K562 (cell line): Measurements from ENCODE around the gene CCDC187. TPM values are rescaled to one million over a fixed set of nuclear protein-coding genes. Genes with fewer than 3 reads are reported as not detected.

Experiments
- EZH2 ChIP-seq: IDR thresholded peaks from 2 replicates; pipeline ENCODE4 v1.6.1; 2012; ENCODE audit warnings: low read depth, mild to moderate bottlenecking, inconsistent platforms, low read length, borderline replicate concordance
- MTF1 ChIP-seq: fragments of 250-450 bp; sonication (Bioruptor Pico); IDR thresholded peaks from 2 replicates; pipeline ENCODE4 v1.9.0; 2021; ENCODE audit warnings: moderate library complexity, mild to moderate bottlenecking, inconsistent platforms, borderline replicate concordance
- POLR3A ChIP-seq: IDR thresholded peaks from 2 replicates; pipeline ENCODE4 v1.6.1; 2011; ENCODE audit warnings: borderline replicate concordance, mild to moderate bottlenecking, moderate library complexity; ENCODE audit not compliant: insufficient read length, insufficient read depth; ENCODE audit errors: extremely low read depth
- RBM25 ChIP-seq: fragments of 200-400 bp; formaldehyde crosslinking; IDR thresholded peaks from 2 replicates; pipeline ENCODE4 v1.6.1; 2018; ENCODE audit warnings: low read length, low read depth, moderate library complexity; ENCODE audit not compliant: severe bottlenecking
- TBL1XR1 ChIP-seq, 2 experiments: IDR thresholded peaks; 2 replicates each; pipeline ENCODE4 v1.6.1; 2012; ENCODE audit warnings: improper control_type of control experiment in 2 of 2, low read length in 2 of 2, mild to moderate bottlenecking in 1 of 2
- ZNF212 ChIP-seq: fragments of 450-650 bp; formaldehyde crosslinking; IDR thresholded peaks from 2 replicates; pipeline ENCODE4 v1.4.0; 2020; ENCODE audit warnings: mild to moderate bottlenecking
- ZNF717 ChIP-seq: fragments of 250-450 bp; sonication (Bioruptor Pico); IDR thresholded peaks from 2 replicates; pipeline ENCODE4 v1.5.0; 2021
- ZNF79 ChIP-seq: fragments of 250-450 bp; sonication (Bioruptor Pico); IDR thresholded peaks from 2 replicates; pipeline ENCODE4 v1.4.0; 2020; ENCODE audit warnings: low read depth, mild to moderate bottlenecking, moderate library complexity
- polyA plus RNA-seq, 8 experiments: library from polyadenylated mRNA; depleted of rRNA in 4 of 8; stranded (reverse) in 5 of 8; unstranded in 3 of 8; fragments of >200 nt; fragmentation: Nextera tagmentation in 2 of 8; fragmentation: Illumina TruSeq in 1 of 8; extraction: Ambion mirVana in 2 of 8; extraction: Trizol in 1 of 8; gene quantifications; 2 replicates each; pipeline versions ENCODE4 v1.2.1 to v1.2.3, GENCODE V29; 2011 to 2014; ENCODE audit warnings: inconsistent platforms in 1 of 8, missing spikeins in 1 of 8
- total RNA-seq, 7 experiments: library from RNA; depleted of rRNA in 6 of 7; stranded (reverse); fragments of >200 nt in 6 of 7; fragmentation: Illumina TruSeq in 2 of 7; extraction: Trizol in 2 of 7; gene quantifications; 2 replicates each; pipeline versions ENCODE4 v1.2.1 to v1.2.3, GENCODE V29; 2011 to 2021; ENCODE audit warnings: low replicate concordance in 1 of 7
- TF ChIP-seq, protein P1 (sequence below): fragments of 450-650 bp; IDR thresholded peaks from 2 replicates; pipeline ENCODE4 v1.6.1; 2017; ENCODE audit warnings: antibody characterized with exemption, mild to moderate bottlenecking
- TF ChIP-seq, protein P2 (sequence below): fragments of 250-450 bp; sonication (Bioruptor Pico); IDR thresholded peaks from 2 replicates; pipeline ENCODE4 v1.9.0; 2021; ENCODE audit warnings: mild to moderate bottlenecking

Gene CCDC187
- total and polyA plus RNA-seq, 9 of the 15 experiments (the other 6 are each of a cell fraction or from before 2014, with no cell fraction given) = not detected

DNA sequence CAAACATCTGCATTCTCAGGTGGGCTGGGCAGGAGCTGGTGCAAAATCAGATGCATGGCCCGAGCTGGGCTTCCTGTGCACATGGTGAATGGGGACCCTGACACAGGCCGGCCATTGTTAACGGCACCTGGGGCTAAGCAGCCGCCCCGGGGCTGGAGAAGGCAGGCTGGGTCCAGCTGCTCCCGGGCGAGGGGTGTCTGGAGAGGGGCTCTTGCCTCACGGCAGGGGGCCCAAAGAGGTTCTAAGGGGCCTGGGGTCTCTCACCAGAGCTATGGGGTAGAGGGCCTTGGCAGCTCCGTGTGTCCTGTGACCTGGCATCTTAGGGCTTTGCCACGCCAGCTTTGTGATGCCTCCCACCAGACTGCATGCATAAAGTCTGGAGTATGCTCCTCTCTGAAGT, 53.2 kb downstream of the CCDC187 start (continued):
- TF ChIP-seq, protein P1, sequence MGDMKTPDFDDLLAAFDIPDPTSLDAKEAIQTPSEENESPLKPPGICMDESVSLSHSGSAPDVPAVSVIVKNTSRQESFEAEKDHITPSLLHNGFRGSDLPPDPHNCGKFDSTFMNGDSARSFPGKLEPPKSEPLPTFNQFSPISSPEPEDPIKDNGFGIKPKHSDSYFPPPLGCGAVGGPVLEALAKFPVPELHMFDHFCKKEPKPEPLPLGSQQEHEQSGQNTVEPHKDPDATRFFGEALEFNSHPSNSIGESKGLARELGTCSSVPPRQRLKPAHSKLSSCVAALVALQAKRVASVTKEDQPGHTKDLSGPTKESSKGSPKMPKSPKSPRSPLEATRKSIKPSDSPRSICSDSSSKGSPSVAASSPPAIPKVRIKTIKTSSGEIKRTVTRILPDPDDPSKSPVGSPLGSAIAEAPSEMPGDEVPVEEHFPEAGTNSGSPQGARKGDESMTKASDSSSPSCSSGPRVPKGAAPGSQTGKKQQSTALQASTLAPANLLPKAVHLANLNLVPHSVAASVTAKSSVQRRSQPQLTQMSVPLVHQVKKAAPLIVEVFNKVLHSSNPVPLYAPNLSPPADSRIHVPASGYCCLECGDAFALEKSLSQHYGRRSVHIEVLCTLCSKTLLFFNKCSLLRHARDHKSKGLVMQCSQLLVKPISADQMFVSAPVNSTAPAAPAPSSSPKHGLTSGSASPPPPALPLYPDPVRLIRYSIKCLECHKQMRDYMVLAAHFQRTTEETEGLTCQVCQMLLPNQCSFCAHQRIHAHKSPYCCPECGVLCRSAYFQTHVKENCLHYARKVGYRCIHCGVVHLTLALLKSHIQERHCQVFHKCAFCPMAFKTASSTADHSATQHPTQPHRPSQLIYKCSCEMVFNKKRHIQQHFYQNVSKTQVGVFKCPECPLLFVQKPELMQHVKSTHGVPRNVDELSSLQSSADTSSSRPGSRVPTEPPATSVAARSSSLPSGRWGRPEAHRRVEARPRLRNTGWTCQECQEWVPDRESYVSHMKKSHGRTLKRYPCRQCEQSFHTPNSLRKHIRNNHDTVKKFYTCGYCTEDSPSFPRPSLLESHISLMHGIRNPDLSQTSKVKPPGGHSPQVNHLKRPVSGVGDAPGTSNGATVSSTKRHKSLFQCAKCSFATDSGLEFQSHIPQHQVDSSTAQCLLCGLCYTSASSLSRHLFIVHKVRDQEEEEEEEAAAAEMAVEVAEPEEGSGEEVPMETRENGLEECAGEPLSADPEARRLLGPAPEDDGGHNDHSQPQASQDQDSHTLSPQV = no peak
- TF ChIP-seq ZNF79 (CRISPR knock-in tag) (no peak), MTF1 (CRISPR knock-in tag) (no peak), ZNF212 (CRISPR knock-in tag) (no peak), EZH2 (no peak), RBM25 (no peak), POLR3A (no peak), TBL1XR1 (IDR thresholded peaks at IDR 0.05; ENCODE audit: low read length in 2 of 2) (no peak), ZNF717 (CRISPR knock-in tag) (no peak)
- TF ChIP-seq, protein P2, sequence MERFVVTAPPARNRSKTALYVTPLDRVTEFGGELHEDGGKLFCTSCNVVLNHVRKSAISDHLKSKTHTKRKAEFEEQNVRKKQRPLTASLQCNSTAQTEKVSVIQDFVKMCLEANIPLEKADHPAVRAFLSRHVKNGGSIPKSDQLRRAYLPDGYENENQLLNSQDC = no peak
